ENCODE results near the gene ERGIC1. TPM values are rescaled to one million over a fixed set of nuclear protein-coding genes. Genes with fewer than 3 reads are reported as not detected.

Gene ERGIC1
- total RNA-seq, 1 experiment from 2014 or later = 77.0 TPM

GRCh38 chr5:172936401-172936800 lies 102.3 kb downstream of the ERGIC1 start:
- TF ChIP-seq CTCF (conservative IDR thresholded peaks at IDR 0.05) = no peak
- DNase-seq = no peak
- no peak overlapping the region for H3K4me2 ChIP-seq (ENCODE audit: insufficient read depth, insufficient read length, low read length)
- H4K5ac ChIP-seq (ENCODE audit: insufficient read length, low read depth, low read length) = no peak overlapping the region
- H3K79me1 ChIP-seq (ENCODE audit: insufficient read depth, low read depth, low read length, poor library complexity, severe bottlenecking) = no peaks in the 10 kb centered on the region
- no peak overlapping the region for H2BK20ac ChIP-seq (ENCODE audit: low read depth, low read length, poor library complexity, severe bottlenecking)
- no peaks in the 10 kb centered on the region for H3K4me1 ChIP-seq (ENCODE audit: insufficient read depth, low read length)
- Mint-ChIP-seq H3K9me3 (no peaks in the 10 kb centered on the region), H3K27ac (peak overlapping the region in 1 of 3 experiments; percentile 46; a peak in 1 of 7 replicates), H3K27me3 (ENCODE audit: low read depth) (no peaks in the 10 kb centered on the region), H3K4me1 (peaks cover 8 to 26% of the 10 kb centered on the region in 2 experiments), H3K36me3 (ENCODE audit: insufficient read depth in 1 of 3, low read depth in 3 of 3) (peaks cover 25 to 63% (median 62%) of the 10 kb centered on the region in 3 experiments; a peak in 6 of 7 replicates), H3K4me3 (no peak overlapping the region)
- no peaks in the 10 kb centered on the region for H3K9me3 ChIP-seq (ENCODE audit: control insufficient read depth, low read depth, low read length)
- H3K9ac ChIP-seq (ENCODE audit: extremely low read depth, insufficient read length, low read length) = no peak overlapping the region
- H3K23ac ChIP-seq (ENCODE audit: insufficient read length, low read depth, low read length) = no peak overlapping the region
- H2AK5ac ChIP-seq (ENCODE audit: insufficient read length, low read length) = no peak overlapping the region
- no peak overlapping the region for H4K91ac ChIP-seq (ENCODE audit: insufficient read length, low read depth, low read length)
- H3K79me2 ChIP-seq (ENCODE audit: insufficient read depth, low read length) = no peaks in the 10 kb centered on the region
- no peak overlapping the region for H4K8ac ChIP-seq (replicated peaks; ENCODE audit: insufficient read length, low read depth, low read length)
- no peaks in the 10 kb centered on the region for H4K20me1 ChIP-seq (ENCODE audit: control insufficient read depth, insufficient read depth, insufficient read length)
- no peaks in the 10 kb centered on the region for H3K23me2 ChIP-seq (ENCODE audit: insufficient read length, low read depth, low read length, poor library complexity, severe bottlenecking)
- no CpG with 5 or more reads among the region's 5 CpGs for WGBS (ENCODE audit: extremely low coverage, insufficient read length, low lambda C conversion rate)
- H2BK5ac ChIP-seq (ENCODE audit: insufficient read length, low read length) = no peak overlapping the region
- no peaks in the 10 kb centered on the region for H3K27me3 ChIP-seq (ENCODE audit: insufficient read depth, low read length)
- H2BK12ac ChIP-seq (ENCODE audit: insufficient read length, low read depth, low read length) = no peak overlapping the region
- H2AFZ ChIP-seq (ENCODE audit: low read length) = no peak overlapping the region
- no peak overlapping the region for H2BK120ac ChIP-seq (ENCODE audit: low read depth, low read length, poor library complexity, severe bottlenecking)
- no peak overlapping the region for H3K14ac ChIP-seq (ENCODE audit: insufficient read depth, low read length)
- H3K56ac ChIP-seq (ENCODE audit: insufficient read length, low read depth, low read length) = no peak overlapping the region
- H3T11ph ChIP-seq (ENCODE audit: low read length) = no peak overlapping the region
- no peak overlapping the region for H2BK15ac ChIP-seq (ENCODE audit: low read depth, low read length)
- no peak overlapping the region for H3K4ac ChIP-seq (ENCODE audit: low read depth, low read length)
- H3K18ac ChIP-seq (ENCODE audit: insufficient read length, low read depth, low read length) = no peak overlapping the region
- H3K27ac ChIP-seq (ENCODE audit: insufficient read length, low read depth, low read length) = no peak overlapping the region

Measured in H9 (cell line).